Pancreas (tissue), 10 donors: Measurements from ENCODE around the gene IL18R1. TPM values are rescaled to one million over a fixed set of nuclear protein-coding genes. Genes with fewer than 3 reads are reported as not detected.

Experiments
- ATAC-seq, 4 donors: fragments of 200-7000 bp; cut with Tn5 transposase; one replicate each; pipeline versions ENCODE4 v1.8.0 to v1.9.1; 2020; ENCODE audit warnings: mild to moderate bottlenecking in 4 of 4, moderate library complexity in 4 of 4
- DNase-seq, 6 donors: peaks; one replicate each; pipeline ENCODE4 v3.0.0-alpha.2; 2020
- FAIRE-seq: peaks from 2 replicates; lab custom pipeline; 2012; peaks lifted over from hg19 to GRCh38; lab: Jason Lieb, UNC
- H3K27ac ChIP-seq, 4 donors: fragments of 200-600 bp; sonication (generic); 1 replicate in 3 of 4; 2 replicates in 1 of 4; pipeline versions ENCODE4 v1.5.0 to v1.8.0; 2020
- H3K27me3 ChIP-seq, 4 donors: fragments of 200-600 bp; one replicate each; pipeline ENCODE4 v1.8.0; 2021
- H3K36me3 ChIP-seq, 3 donors: fragments of 200-600 bp; sonication (generic) in 1 of 3; one replicate each; pipeline versions ENCODE4 v1.5.0 to v1.8.0; 2020 to 2021
- H3K4me1 ChIP-seq, 3 donors: fragments of 200-600 bp; one replicate each; pipeline ENCODE4 v1.8.0; 2021
- H3K4me3 ChIP-seq, 4 donors: fragments of 200-600 bp; sonication (generic) in 2 of 4; one replicate each; pipeline versions ENCODE4 v1.5.0 to v1.8.0; 2020 to 2021
- H3K9me3 ChIP-seq, 4 donors: fragments of 200-600 bp; one replicate each; pipeline ENCODE4 v1.8.0; 2021
- CTCF ChIP-seq, 4 donors: fragments of 200-600 bp; sonication (generic) in 3 of 4; IDR thresholded peaks; one replicate each; pipeline versions ENCODE4 v1.5.0 to v1.8.0; 2021; ENCODE audit warnings: antibody characterized with exemption in 4 of 4
- WGBS, 2 donors: extraction: QIAGEN DNeasy Blood & Tissue Kit; methylation state at CpG; one replicate each; pipeline ENCODE4 v1.1.7; 2013; 5-methylcytosine and 5-hydroxymethylcytosine counted together
- intact Hi-C, 3 donors: fragments of 100-400 bp; cut with DNase I; formaldehyde crosslinking; loops; one replicate each; pipeline versions ENCODE4 v1.11.1 to v1.14.2; 2022
- polyA plus RNA-seq, 2 donors: library from polyadenylated mRNA; stranded (reverse); fragments of 200-250 nt; gene quantifications; one replicate each; pipeline ENCODE4 v1.2.3, GENCODE V29; 2013
- total RNA-seq, 6 donors: library from RNA; stranded (reverse); fragmentation: NEBNext Ultra II Directional in 4 of 6; extraction: Animal tissue kit (Norgen Biotek cat#: 25700) in 4 of 6; gene quantifications; one replicate each; pipeline versions ENCODE4 v1.2.1 to v1.2.4, GENCODE V29; 2021 to 2023
- donor health status: healthy with polysubstance abuse.
- donor health status: DM: no; HTN: no; CAD: no; lungs with moderate emphysema.
- donor health status: DM: no; HTN: no; CAD: no.
- donor health status: control.
- donor health status: control.
- donor health status: Bipolar disorder and iron deficiency.
- donor health status: DM: yes; HTN: yes; CAD: no.
- donor health status: DM: no; HTN: no; CAD: no.
- donor health status: DM: no; HTN: no; CAD: no.
- donor health status: DM: yes; HTN: yes; CAD: no.

The IL18R1 gene
- total and polyA plus RNA-seq, 8 donors: 0.51 to 1.6 (median 0.91) TPM

GRCh38 chr2:102386004-102386403 is 30.4 kb downstream of the IL18R1 start:
- Histone ChIP-seq H3K9me3 (peaks cover 0 to 4% (median 0%) of the 10 kb centered on the region in 4 donors), H3K36me3 (no peaks in the 10 kb centered on the region), H3K4me3 (no peak overlapping the region), H3K27ac (no peak overlapping the region), H3K27me3 (no peaks in the 10 kb centered on the region), H3K4me1 (no peaks in the 10 kb centered on the region)
- no peak for DNase-seq
- intact Hi-C loops: no loop called here
- ATAC-seq: no peak
- no peak for FAIRE-seq
- 63 to 80% methylated on average over 3 of the region's 3 CpGs for WGBS, 2 donors
- TF ChIP-seq CTCF (IDR thresholded peaks at IDR 0.05): no peak

- intact Hi-C loops: no loop called here
- Histone ChIP-seq H3K4me3 (no peak overlapping the region), H3K36me3 (no peaks in the 10 kb centered on the region), H3K9me3 (peaks cover 0 to 4% (median 0%) of the 10 kb centered on the region in 4 donors), H3K4me1 (no peaks in the 10 kb centered on the region), H3K27me3 (no peaks in the 10 kb centered on the region), H3K27ac (no peak overlapping the region)
- DNase-seq (no peak), FAIRE-seq (no peak), ATAC-seq (no peak)
- WGBS, 2 donors: 55 to 72% methylated on average over 3 of the region's 3 CpGs
- no peak for TF ChIP-seq CTCF (IDR thresholded peaks at IDR 0.05)
These were observed 31.4 kb downstream of the IL18R1 start for GRCh38 chr2:102386867-102387541.

GRCh38 chr2:102387763-102388546 is 32.4 kb downstream of the IL18R1 start:
- Histone ChIP-seq H3K36me3 (no peaks in the 10 kb centered on the region), H3K9me3 (peaks cover 0 to 4% (median 0%) of the 10 kb centered on the region in 4 donors), H3K27ac (no peak overlapping the region), H3K4me1 (no peaks in the 10 kb centered on the region), H3K4me3 (no peak overlapping the region), H3K27me3 (no peaks in the 10 kb centered on the region)
- WGBS, 2 donors: 76 to 85% methylated on average over 7 of the region's 7 CpGs
- FAIRE-seq (no peak), ATAC-seq (no peak), DNase-seq (no peak)
- intact Hi-C loops: no loop called here
- TF ChIP-seq CTCF (IDR thresholded peaks at IDR 0.05): no peak

GRCh38 chr2:102391565-102391964 is 36.0 kb downstream of the IL18R1 start:
- TF ChIP-seq CTCF (IDR thresholded peaks at IDR 0.05): no peak
- Histone ChIP-seq H3K9me3 (no peaks in the 10 kb centered on the region), H3K36me3 (no peaks in the 10 kb centered on the region), H3K27ac (no peak overlapping the region), H3K27me3 (no peaks in the 10 kb centered on the region), H3K4me3 (no peak overlapping the region), H3K4me1 (no peaks in the 10 kb centered on the region)
- intact Hi-C loops: no loop called here
- FAIRE-seq (no peak), DNase-seq (no peak), ATAC-seq (no peak)
- 60 to 69% methylated on average over 2 of the region's 2 CpGs for WGBS, 2 donors

GRCh38 chr2:102392096-102392495 is 36.5 kb downstream of the IL18R1 start:
- intact Hi-C loops: no loop called here
- WGBS, 2 donors: 57 to 58% methylated on average over 3 of the region's 3 CpGs
- Histone ChIP-seq H3K27me3 (no peaks in the 10 kb centered on the region), H3K4me1 (no peaks in the 10 kb centered on the region), H3K4me3 (no peak overlapping the region), H3K36me3 (no peaks in the 10 kb centered on the region), H3K9me3 (no peaks in the 10 kb centered on the region), H3K27ac (no peak overlapping the region)
- TF ChIP-seq CTCF (IDR thresholded peaks at IDR 0.05): no peak
- DNase-seq: no peak
- no peak for FAIRE-seq
- ATAC-seq: no peak
